HCT116 (cell line): ENCODE measurements around the gene VCAM1. TPM values are rescaled to one million over a fixed set of nuclear protein-coding genes. Genes with fewer than 3 reads are reported as not detected.

Experiments
- ATAC-seq: fragments of 200-7000 bp; cut with Tn5 transposase; 2 replicates; pipeline ENCODE4 v1.9.1; 2020; ENCODE audit warnings: mild to moderate bottlenecking, moderate library complexity
- BruUV-seq: library from RNA; stranded (reverse); fragments of 400-500 nt; replicated peaks from 2 replicates; lab custom pipeline; 2021; lab: Mats Ljungman, UMichigan
- CTCF ChIA-PET: fragments of 300-600 bp; sonication (Branson Sonifier 250); formaldehyde crosslinking; loops from one replicate; lab custom pipeline; 2021; ENCODE audit warnings: antibody characterized with exemption; lab: Charles Lee
- POLR2A ChIA-PET: fragments of 300-600, 350-600 bp; sonication (Branson Sonifier 250); formaldehyde crosslinking; loops from one replicate; lab custom pipeline; 2021; ENCODE audit warnings: antibody characterized with exemption; lab: Charles Lee
- RAD21 ChIA-PET, 2 experiments: fragments of 300-600 bp; sonication (Branson Sonifier 250); formaldehyde crosslinking; loops; one replicate each; lab custom pipeline; 2023; ENCODE audit warnings: low total read pairs in 2 of 2; ENCODE audit not compliant: uncharacterized antibody in 2 of 2, unreplicated experiment in 2 of 2, low non-redundant PET in 1 of 2; lab: Charles Lee
- DNase-seq: peaks from one replicate; pipeline ENCODE4 v3.0.0-alpha.2; 2010; ENCODE audit warnings: low read depth, low spot score
- H2AFZ ChIP-seq: fragments of 200-600 bp; shearing (Covaris generic), sonication (generic); 2 replicates; pipeline ENCODE4 v1.6.1; 2017; ENCODE audit warnings: low read depth, mixed run types, mixed read lengths, antibody characterized with exemption, low read length; ENCODE audit not compliant: poor library complexity, severe bottlenecking
- H3K27ac ChIP-seq: 2 replicates; pipeline ENCODE4 v1.5.1; 2012; ENCODE audit warnings: low read depth, low read length
- H3K27me3 ChIP-seq: fragments of 200-600 bp; sonication (generic); 2 replicates; pipeline ENCODE4 v1.6.1; 2016; ENCODE audit warnings: mixed run types, low read length, mixed read lengths; ENCODE audit not compliant: insufficient read depth
- H3K36me3 ChIP-seq, 2 experiments: fragments of 200-500 bp in 1 of 2; fragments of 200-600 bp in 1 of 2; sonication (Bioruptor generic) in 1 of 2; sonication (generic) in 1 of 2; 2 replicates each; pipeline versions ENCODE4 v1.5.1 to v1.6.1; 2014 to 2016; ENCODE audit warnings: low read length in 2 of 2, inconsistent platforms in 1 of 2, mixed read lengths in 1 of 2, mixed run types in 1 of 2; ENCODE audit not compliant: insufficient read depth in 2 of 2, control insufficient read depth in 1 of 2
- H3K4me1 ChIP-seq, 2 experiments: fragments of 200-600 bp in 1 of 2; sonication (generic) in 1 of 2; 2 replicates each; pipeline versions ENCODE4 v1.5.1 to v1.6.1; 2012 to 2017; ENCODE audit warnings: low read length in 2 of 2, inconsistent platforms in 1 of 2, mild to moderate bottlenecking in 1 of 2, mixed read lengths in 1 of 2, mixed run types in 1 of 2, moderate library complexity in 1 of 2; ENCODE audit not compliant: insufficient read depth in 2 of 2, control insufficient read depth in 1 of 2
- H3K4me2 ChIP-seq: fragments of 200-600 bp; sonication (generic); 2 replicates; pipeline ENCODE4 v1.6.1; 2017; ENCODE audit warnings: mixed run types, low read length, mixed read lengths
- H3K4me3 ChIP-seq, 2 experiments: fragments of 200-600 bp in 1 of 2; sonication (generic) in 1 of 2; replicated peaks in 1 of 2; 2 replicates each; pipeline ENCODE4 v1.5.1; 2011 to 2016; ENCODE audit warnings: low read length in 2 of 2, control low read depth in 1 of 2, low read depth in 1 of 2, mild to moderate bottlenecking in 1 of 2, mixed read lengths in 1 of 2, mixed run types in 1 of 2
- H3K79me2 ChIP-seq: fragments of 200-600 bp; sonication (generic); 2 replicates; pipeline ENCODE4 v1.6.1; 2017; ENCODE audit warnings: mild to moderate bottlenecking, mixed run types, low read length, moderate library complexity, mixed read lengths; ENCODE audit not compliant: insufficient read depth
- H3K9ac ChIP-seq: fragments of 200-600 bp; sonication (generic); 2 replicates; pipeline ENCODE4 v1.6.1; 2016; ENCODE audit warnings: low read length, mixed read lengths
- H3K9me2 ChIP-seq: fragments of 200-600 bp; sonication (generic), shearing (Covaris generic); 2 replicates; pipeline ENCODE4 v1.6.1; 2017; ENCODE audit warnings: mixed run types, mild to moderate bottlenecking, moderate library complexity; ENCODE audit not compliant: insufficient read depth
- H3K9me3 ChIP-seq, 2 experiments: fragments of 200-500 bp in 1 of 2; fragments of 200-600 bp in 1 of 2; sonication (Bioruptor generic) in 1 of 2; sonication (generic) in 1 of 2; 2 replicates each; pipeline ENCODE4 v1.6.1; 2014 to 2017; ENCODE audit warnings: low read length in 2 of 2, mixed read lengths in 2 of 2, inconsistent platforms in 1 of 2, low read depth in 1 of 2, mild to moderate bottlenecking in 1 of 2, mixed run types in 1 of 2, moderate library complexity in 1 of 2; ENCODE audit not compliant: control insufficient read depth in 1 of 2, insufficient read depth in 1 of 2
- H4K20me1 ChIP-seq: fragments of 200-600 bp; sonication (generic), shearing (Covaris generic); 2 replicates; pipeline ENCODE4 v1.6.1; 2017; ENCODE audit warnings: mixed run types, mild to moderate bottlenecking, moderate library complexity; ENCODE audit not compliant: insufficient read depth
- CBX3 ChIP-seq: IDR thresholded peaks from 2 replicates; pipeline ENCODE4 v1.6.1; 2012; ENCODE audit warnings: low read depth
- CTCF ChIP-seq, 3 experiments: fragments of 200-600 bp in 1 of 3; sonication (generic) in 1 of 3; IDR thresholded peaks in 2 of 3; conservative IDR thresholded peaks in 1 of 3; 2 replicates each; pipeline ENCODE4 v1.5.1; 2012 to 2017; ENCODE audit warnings: low read depth in 2 of 3, low read length in 2 of 3, antibody characterized with exemption in 1 of 3, borderline replicate concordance in 1 of 3, control low read depth in 1 of 3, mild to moderate bottlenecking in 1 of 3, mixed read lengths in 1 of 3, mixed run types in 1 of 3, moderate library complexity in 1 of 3; ENCODE audit not compliant: insufficient read depth in 1 of 3
- ELF1 ChIP-seq: IDR thresholded peaks from 2 replicates; pipeline ENCODE4 v1.6.1; 2012; ENCODE audit warnings: low read depth, borderline replicate concordance
- EZH2phosphoT487 ChIP-seq: fragments of 200-600 bp; IDR thresholded peaks from 2 replicates; pipeline ENCODE4 v1.6.1; 2018; ENCODE audit warnings: antibody characterized with exemption, borderline replicate concordance
- FOSL1 ChIP-seq: IDR thresholded peaks from 2 replicates; pipeline ENCODE4 v1.6.1; 2012; ENCODE audit warnings: low read depth
- MAX ChIP-seq: IDR thresholded peaks from 2 replicates; pipeline ENCODE4 v1.6.1; 2012
- POLR2A ChIP-seq: IDR thresholded peaks from 2 replicates; pipeline ENCODE4 v1.7.0; 2011; ENCODE audit warnings: borderline replicate concordance; ENCODE audit not compliant: insufficient read depth, insufficient read length; ENCODE audit errors: extremely low read depth
- RAD21 ChIP-seq: IDR thresholded peaks from 2 replicates; pipeline ENCODE4 v1.6.1; 2012; ENCODE audit warnings: low read depth, mild to moderate bottlenecking
- SIN3A ChIP-seq: IDR thresholded peaks from 2 replicates; pipeline ENCODE4 v1.6.1; 2012; ENCODE audit warnings: low read depth
- TCF7L2 ChIP-seq: IDR thresholded peaks from 2 replicates; pipeline ENCODE4 v1.7.0; 2011; ENCODE audit warnings: borderline replicate concordance, inconsistent platforms; ENCODE audit not compliant: insufficient read depth, insufficient read length; ENCODE audit errors: extremely low read depth
- YY1 ChIP-seq: IDR thresholded peaks from 2 replicates; pipeline ENCODE4 v1.6.1; 2011; ENCODE audit warnings: low read length, low read depth, moderate library complexity, mild to moderate bottlenecking; ENCODE audit not compliant: insufficient replicate concordance; ENCODE audit errors: extremely low read depth
- ZFX ChIP-seq: fragments of 450-650 bp; IDR thresholded peaks from 2 replicates; pipeline ENCODE4 v1.6.1; 2017
- ZNF274 ChIP-seq: fragments of 200-500 bp; sonication (Bioruptor generic); IDR thresholded peaks from 2 replicates; pipeline ENCODE4 v1.6.1; 2014; ENCODE audit warnings: mild to moderate bottlenecking, low read depth, low read length, inconsistent platforms
- intact Hi-C: fragments of 100-400 bp; cut with micrococcal nuclease; formaldehyde crosslinking; loops from 2 replicates; pipeline ENCODE4 v1.10.0; 2022
- total RNA-seq: library from RNA; stranded (reverse); gene quantifications from one replicate; pipeline ENCODE4 v1.2.1, GENCODE V29; 2021; ENCODE audit not compliant: unreplicated experiment
- TF ChIP-seq, protein P1 (sequence below): IDR thresholded peaks from 2 replicates; pipeline ENCODE4 v1.6.1; 2012

Gene VCAM1
- total RNA-seq, 1 experiment from 2014 or later = 0.17 TPM

DNA sequence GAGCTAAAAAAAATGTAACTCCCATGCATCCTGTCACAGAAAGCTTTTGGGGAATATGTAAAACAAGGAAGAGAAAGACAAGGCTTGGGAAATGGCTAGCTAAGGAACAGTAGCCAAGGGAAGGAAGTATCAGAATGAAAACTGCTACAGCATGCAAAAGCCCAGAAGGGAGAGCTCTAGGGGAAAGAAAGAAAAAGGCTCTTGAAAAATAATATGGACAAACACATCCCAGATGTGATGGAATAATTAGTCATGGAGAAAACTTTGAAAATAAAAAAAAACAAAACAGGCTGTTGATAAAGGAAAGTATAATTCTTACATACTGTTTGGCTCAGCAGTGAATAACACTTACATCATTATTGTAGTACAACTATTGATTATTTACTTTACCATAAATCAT lies 47.9 kb upstream of the VCAM1 start:
- CTCF ChIA-PET = no interaction called here
- Histone ChIP-seq H3K9me2 (no peaks in the 10 kb centered on the region), H3K27ac (no peak overlapping the region), H4K20me1 (no peaks in the 10 kb centered on the region; the same call in 1 of the 2 replicates), H3K36me3 (no peaks in the 10 kb centered on the region), H3K9ac (no peak overlapping the region), H3K4me1 (no peaks in the 10 kb centered on the region), H3K4me2 (no peak overlapping the region), H2AFZ (no peak overlapping the region), H3K9me3 (no peaks in the 10 kb centered on the region), H3K27me3 (no peaks in the 10 kb centered on the region), H3K4me3 (no peak overlapping the region), H3K79me2 (no peaks in the 10 kb centered on the region)
- ATAC-seq (no peak), DNase-seq (no peak)
- intact Hi-C loops = no loop called here
- RAD21 ChIA-PET = no interaction called here
- POLR2A ChIA-PET = no interaction called here
- BruUV-seq = no TSS peak
- TF ChIP-seq POLR2A (no peak), RAD21 (no peak), ELF1 (no peak), YY1 (no peak), EZH2phosphoT487 (no peak), TCF7L2 (no peak), CTCF (IDR thresholded peaks at IDR 0.05 in 2 of 3, conservative IDR thresholded peaks at IDR 0.05 in 1 of 3; ENCODE audit: borderline replicate concordance in 1 of 3, insufficient read depth in 1 of 3, low read depth in 2 of 3, low read length in 2 of 3) (no peak), CBX3 (no peak), ZNF274 (no peak), FOSL1 (no peak), MAX (no peak), SIN3A (no peak), ZFX (no peak)
- TF ChIP-seq, protein P1, sequence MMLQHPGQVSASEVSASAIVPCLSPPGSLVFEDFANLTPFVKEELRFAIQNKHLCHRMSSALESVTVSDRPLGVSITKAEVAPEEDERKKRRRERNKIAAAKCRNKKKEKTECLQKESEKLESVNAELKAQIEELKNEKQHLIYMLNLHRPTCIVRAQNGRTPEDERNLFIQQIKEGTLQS = no peak
